ENCODE data around the gene THSD1.
A peak's percentile ranks its signal among the peaks of the same experiment; 100 is the strongest.

The THSD1 gene

GRCh38 chr13:52406629-52407028 is 657 bp upstream of the THSD1 start:
- peaks cover 14% of the 10 kb centered on the region for H3K79me1 ChIP-seq (replicated peaks; ENCODE audit: low read length, poor library complexity, severe bottlenecking)
- no peak overlapping the region for H3K18ac ChIP-seq (ENCODE audit: low read depth in 1 of 2, low read length in 2 of 2)
- peaks cover 4 to 12% of the 10 kb centered on the region in 2 experiments for H3K36me3 ChIP-seq (ENCODE audit: control insufficient read depth in 1 of 2, insufficient read depth in 2 of 2, low read depth in 1 of 2, low read length in 2 of 2)
- no peak overlapping the region for H4K8ac ChIP-seq (ENCODE audit: low read length)
- H2BK12ac ChIP-seq (ENCODE audit: low read length in 2 of 2): no peak overlapping the region
- H3K9ac ChIP-seq (ENCODE audit: low read length): peak overlapping the region; percentile 92
- peaks cover 4% of the 10 kb centered on the region for H3K4me1 ChIP-seq (ENCODE audit: control insufficient read depth, insufficient read depth, low read depth, low read length)
- H2AFZ ChIP-seq (ENCODE audit: low read depth, low read length): no peak overlapping the region
- no peak overlapping the region for H3K4ac ChIP-seq (ENCODE audit: low read depth in 1 of 2, low read length in 2 of 2)
- no peaks in the 10 kb centered on the region for H3K27me3 ChIP-seq (ENCODE audit: control insufficient read depth in 1 of 2, insufficient read depth in 1 of 2, low read length in 2 of 2)
- no peak overlapping the region for H3K14ac ChIP-seq (ENCODE audit: low read length in 2 of 2)
- no peak overlapping the region for H3K23ac ChIP-seq (ENCODE audit: low read length in 2 of 2)
- H2BK5ac ChIP-seq (ENCODE audit: low read depth, low read length, poor library complexity, severe bottlenecking): no peak overlapping the region
- H4K91ac ChIP-seq (ENCODE audit: low read length): no peak overlapping the region
- H2BK15ac ChIP-seq (ENCODE audit: low read depth, poor library complexity, severe bottlenecking): no peak overlapping the region
- no peak overlapping the region for H2BK120ac ChIP-seq (ENCODE audit: low read depth, low read length)
- H3K4me3 ChIP-seq (ENCODE audit: insufficient read depth in 1 of 2, low read depth in 1 of 2, low read length in 2 of 2): peak overlapping the region in 1 of 2 experiments; percentile 90
- no peaks in the 10 kb centered on the region for H3K9me3 ChIP-seq (ENCODE audit: control insufficient read depth, low read length)
- H2AK5ac ChIP-seq (ENCODE audit: low read length, severe bottlenecking): no peak overlapping the region
- H3K4me2 ChIP-seq (ENCODE audit: low read length, poor library complexity, severe bottlenecking): no peak overlapping the region
- no peak for DNase-seq
- WGBS: 80% methylated on average over 3 of the region's 4 CpGs
- no peak overlapping the region for H3K27ac ChIP-seq (ENCODE audit: low read length, poor library complexity, severe bottlenecking)

- 26% methylated on average over 8 of the region's 14 CpGs for WGBS
- Histone ChIP-seq H2BK12ac (ENCODE audit: low read length in 2 of 2) (no peak overlapping the region), H3K27me3 (ENCODE audit: control insufficient read depth in 1 of 2, insufficient read depth in 1 of 2, low read length in 2 of 2) (no peaks in the 10 kb centered on the region), H2AFZ (ENCODE audit: low read depth, low read length) (no peak overlapping the region), H4K91ac (ENCODE audit: low read length) (no peak overlapping the region), H3K14ac (ENCODE audit: low read length in 2 of 2) (no peak overlapping the region), H4K8ac (ENCODE audit: low read length) (no peak overlapping the region), H3K27ac (ENCODE audit: low read length, poor library complexity, severe bottlenecking) (no peak overlapping the region), H3K4me1 (ENCODE audit: control insufficient read depth, insufficient read depth, low read depth, low read length) (peaks cover 3% of the 10 kb centered on the region), H3K4me3 (ENCODE audit: insufficient read depth in 1 of 2, low read depth in 1 of 2, low read length in 2 of 2) (peak overlapping the region; percentile 66 to 90), H3K4me2 (ENCODE audit: low read length, poor library complexity, severe bottlenecking) (peak overlapping the region; percentile 82), H3K23ac (ENCODE audit: low read length in 2 of 2) (no peak overlapping the region), H3K18ac (ENCODE audit: low read depth in 1 of 2, low read length in 2 of 2) (no peak overlapping the region), H3K79me1 (replicated peaks; ENCODE audit: low read length, poor library complexity, severe bottlenecking) (peaks cover 14% of the 10 kb centered on the region), H3K4ac (ENCODE audit: low read depth in 1 of 2, low read length in 2 of 2) (no peak overlapping the region), H3K9me3 (ENCODE audit: control insufficient read depth, low read length) (no peaks in the 10 kb centered on the region), H2BK5ac (ENCODE audit: low read depth, low read length, poor library complexity, severe bottlenecking) (no peak overlapping the region), H3K36me3 (ENCODE audit: control insufficient read depth in 1 of 2, insufficient read depth in 2 of 2, low read depth in 1 of 2, low read length in 2 of 2) (peaks cover 4 to 14% of the 10 kb centered on the region in 2 experiments), H2BK15ac (ENCODE audit: low read depth, poor library complexity, severe bottlenecking) (no peak overlapping the region), H2BK120ac (ENCODE audit: low read depth, low read length) (no peak overlapping the region), H2AK5ac (ENCODE audit: low read length, severe bottlenecking) (no peak overlapping the region), H3K9ac (ENCODE audit: low read length) (peak overlapping the region; percentile 92)
- DNase-seq: no peak
Observed at GRCh38 chr13:52405369-52405766, 604 bp downstream of the THSD1 start.

GRCh38 chr13:52399708-52400107 is 6.3 kb downstream of the THSD1 start:
- Histone ChIP-seq H3K14ac (ENCODE audit: low read length in 2 of 2) (no peak overlapping the region), H2AK5ac (ENCODE audit: low read length, severe bottlenecking) (no peak overlapping the region), H3K4me1 (ENCODE audit: control insufficient read depth, insufficient read depth, low read depth, low read length) (no peaks in the 10 kb centered on the region), H3K4ac (ENCODE audit: low read depth in 1 of 2, low read length in 2 of 2) (no peak overlapping the region), H2BK5ac (ENCODE audit: low read depth, low read length, poor library complexity, severe bottlenecking) (no peak overlapping the region), H3K9me3 (ENCODE audit: control insufficient read depth, low read length) (no peaks in the 10 kb centered on the region), H3K27me3 (ENCODE audit: control insufficient read depth in 1 of 2, insufficient read depth in 1 of 2, low read length in 2 of 2) (no peaks in the 10 kb centered on the region), H2BK12ac (ENCODE audit: low read length in 2 of 2) (no peak overlapping the region), H3K27ac (ENCODE audit: low read length, poor library complexity, severe bottlenecking) (no peak overlapping the region), H4K8ac (ENCODE audit: low read length) (no peak overlapping the region), H3K18ac (ENCODE audit: low read depth in 1 of 2, low read length in 2 of 2) (no peak overlapping the region), H2BK120ac (ENCODE audit: low read depth, low read length) (no peak overlapping the region), H2AFZ (ENCODE audit: low read depth, low read length) (no peak overlapping the region), H3K9ac (ENCODE audit: low read length) (no peak overlapping the region), H3K4me2 (ENCODE audit: low read length, poor library complexity, severe bottlenecking) (no peak overlapping the region), H3K4me3 (ENCODE audit: insufficient read depth in 1 of 2, low read depth in 1 of 2, low read length in 2 of 2) (no peak overlapping the region), H4K91ac (ENCODE audit: low read length) (no peak overlapping the region), H3K23ac (ENCODE audit: low read length in 2 of 2) (no peak overlapping the region), H3K79me1 (replicated peaks; ENCODE audit: low read length, poor library complexity, severe bottlenecking) (peaks cover 14% of the 10 kb centered on the region), H2BK15ac (ENCODE audit: low read depth, poor library complexity, severe bottlenecking) (no peak overlapping the region), H3K36me3 (ENCODE audit: control insufficient read depth in 1 of 2, insufficient read depth in 2 of 2, low read depth in 1 of 2, low read length in 2 of 2) (peaks cover 11 to 56% of the 10 kb centered on the region in 2 experiments)
- DNase-seq: no peak
- no CpG with 5 or more reads among the region's 1 CpG for WGBS

- WGBS: no CpG with 5 or more reads among the region's 2 CpGs
- no peak overlapping the region for H3K4ac ChIP-seq (ENCODE audit: low read depth in 1 of 2, low read length in 2 of 2)
Observed at GRCh38 chr13:52399046-52399445, 6.9 kb downstream of the THSD1 start.

More at GRCh38 chr13:52399046-52399445, 6.9 kb downstream of the THSD1 start:
- Histone ChIP-seq H3K4me2 (ENCODE audit: low read length, poor library complexity, severe bottlenecking) (no peak overlapping the region), H2AFZ (ENCODE audit: low read depth, low read length) (no peak overlapping the region), H2BK5ac (ENCODE audit: low read depth, low read length, poor library complexity, severe bottlenecking) (no peak overlapping the region), H3K4me1 (ENCODE audit: control insufficient read depth, insufficient read depth, low read depth, low read length) (no peaks in the 10 kb centered on the region), H2BK120ac (ENCODE audit: low read depth, low read length) (no peak overlapping the region), H3K14ac (ENCODE audit: low read length in 2 of 2) (no peak overlapping the region), H4K8ac (ENCODE audit: low read length) (no peak overlapping the region), H3K36me3 (ENCODE audit: control insufficient read depth in 1 of 2, insufficient read depth in 2 of 2, low read depth in 1 of 2, low read length in 2 of 2) (peaks cover 11 to 57% of the 10 kb centered on the region in 2 experiments), H2BK12ac (ENCODE audit: low read length in 2 of 2) (no peak overlapping the region), H3K9ac (ENCODE audit: low read length) (no peak overlapping the region), H3K79me1 (replicated peaks; ENCODE audit: low read length, poor library complexity, severe bottlenecking) (peaks cover 13% of the 10 kb centered on the region), H3K4me3 (ENCODE audit: insufficient read depth in 1 of 2, low read depth in 1 of 2, low read length in 2 of 2) (no peak overlapping the region), H2AK5ac (ENCODE audit: low read length, severe bottlenecking) (no peak overlapping the region), H2BK15ac (ENCODE audit: low read depth, poor library complexity, severe bottlenecking) (no peak overlapping the region), H3K27ac (ENCODE audit: low read length, poor library complexity, severe bottlenecking) (no peak overlapping the region), H3K9me3 (ENCODE audit: control insufficient read depth, low read length) (no peaks in the 10 kb centered on the region), H4K91ac (ENCODE audit: low read length) (no peak overlapping the region), H3K18ac (ENCODE audit: low read depth in 1 of 2, low read length in 2 of 2) (no peak overlapping the region), H3K27me3 (ENCODE audit: control insufficient read depth in 1 of 2, insufficient read depth in 1 of 2, low read length in 2 of 2) (no peaks in the 10 kb centered on the region), H3K23ac (ENCODE audit: low read length in 2 of 2) (no peak overlapping the region)
- DNase-seq: no peak

All from mesenchymal stem cell (in vitro differentiated cells and primary cell).